HG03159 (cell line): Measurements from ENCODE around the gene RBM14.
"Not testable (repeated sequence)": the region's sequence is repeated elsewhere in the genome, so short reads cannot be mapped to it uniquely, and the experiment has no call there.

Experiments used
- ATAC-seq: cut with Tn5 transposase; IDR thresholded peaks from one replicate; pipeline ENCODE4 v1.9.1; 2021; ENCODE audit warnings: mild to moderate bottlenecking, moderate library complexity; ENCODE audit not compliant: unreplicated experiment

The RBM14 gene

GRCh38 chr11:66616379-66617154 lies at the start of gene RBM14:
Gene RBM14 (plus strand): TSS chr11:66616630. CDS start chr11:66616721, 91 bp downstream.
- peak; percentile 85 for ATAC-seq

GRCh38 chr11:66567787-66568123 lies 48.7 kb upstream of the RBM14 start:
- ATAC-seq, result no peak

GRCh38 chr11:66568124-66568916 lies 48.1 kb upstream of the RBM14 start, which contains the start of gene CTSF:
Gene CTSF (minus strand): TSS chr11:66568606. CDS start chr11:66568486, 120 bp downstream.
- no peak for ATAC-seq

GRCh38 chr11:66569076-66569475 lies 47.4 kb upstream of the RBM14 start:
- ATAC-seq, result no peak

- no peak for ATAC-seq
Observed at GRCh38 chr11:66570079-66570849, 46.2 kb upstream of the RBM14 start.

GRCh38 chr11:66570850-66571180 lies 45.6 kb upstream of the RBM14 start:
- no peak for ATAC-seq

- no peak for ATAC-seq
Observed at GRCh38 chr11:66579017-66579606, 37.3 kb upstream of the RBM14 start.

- ATAC-seq, result no peak
Observed at GRCh38 chr11:66580803-66581202, 35.6 kb upstream of the RBM14 start.

GRCh38 chr11:66581261-66581660 lies 35.2 kb upstream of the RBM14 start:
- no peak for ATAC-seq

GRCh38 chr11:66582565-66583147 lies 33.8 kb upstream of the RBM14 start:
- ATAC-seq, result not testable (repeated sequence)

- not testable (repeated sequence) for ATAC-seq
Observed at GRCh38 chr11:66585447-66585846, 31.0 kb upstream of the RBM14 start.

- ATAC-seq, result no peak
Observed at GRCh38 chr11:66586136-66586535, 30.3 kb upstream of the RBM14 start.

- ATAC-seq, result not testable (repeated sequence)
Observed at GRCh38 chr11:66589315-66589714, 27.1 kb upstream of the RBM14 start.

- ATAC-seq, result no peak
Observed at GRCh38 chr11:66589996-66590675, 26.3 kb upstream of the RBM14 start.

- no peak for ATAC-seq
Observed at GRCh38 chr11:66591175-66591574, 25.3 kb upstream of the RBM14 start.

GRCh38 chr11:66592457-66593302 lies 23.8 kb upstream of the RBM14 start, which contains the start of the genes CCDC87 and CCS:
Gene CCDC87 (minus strand): TSS chr11:66593063. CDS start chr11:66593015, 48 bp downstream.
Gene CCS (plus strand): TSS chr11:66593185. CDS start chr11:66593262, 77 bp downstream.
- peak; percentile 82 for ATAC-seq

GRCh38 chr11:66593303-66593635 lies 23.2 kb upstream of the RBM14 start:
- peak; percentile 18 for ATAC-seq

- ATAC-seq, result no peak
Observed at GRCh38 chr11:66593650-66594049, 22.8 kb upstream of the RBM14 start.

GRCh38 chr11:66595245-66595904 lies 21.1 kb upstream of the RBM14 start:
- no peak for ATAC-seq
